Heart left ventricle (tissue), 13 donors: ENCODE measurements around the gene ALKBH6.
"Not testable (repeated sequence)": the region's sequence is repeated elsewhere in the genome, so short reads cannot be mapped to it uniquely, and the experiment has no call there.

Experiments
- CTCF ChIP-seq, 12 donors: fragments of 200-600 bp; sonication (generic) in 4 of 12; IDR thresholded peaks; one replicate each; pipeline versions ENCODE4 v1.5.0 to v1.8.0; 2018 to 2022; ENCODE audit warnings: antibody characterized with exemption in 12 of 12, mild to moderate bottlenecking in 5 of 12
- POLR2A ChIP-seq, 2 donors: fragments of 450-650 bp; IDR thresholded peaks; one replicate each; pipeline ENCODE4 v1.6.1; 2017; ENCODE audit warnings: antibody characterized with exemption in 2 of 2, mild to moderate bottlenecking in 2 of 2, moderate library complexity in 2 of 2
- donor health status: ischemic (EF 13 %, LVEDD 7.1; RV severe dilation, severe dysfunction).
- donor health status: DM: no; HTN: yes; CAD: no.
- donor health status: DM: no; HTN: no; CAD: no.
- donor health status: ischemic (EF 25% LVEDD 6.9; RV normal size, moderate dysfunction).
- donor health status: ischemic (EF 25% LVEDD 5.7; RV mildly dilated, moderate dysfunction).
- donor health status: ischemic (EF 35%, LVEDD 5.7; RV mildly dilated, moderate dysfunction).
- donor health status: nonischemic (EF 11% LVEDD 7.7; RV severe dilation, severe dysfunction).
- donor health status: DM: yes; HTN: yes; CAD: no.
- donor health status: PGD.
- donor health status: ischemic (EF 29% LVEDD 5.4; RV normal size, mild dysfunction).
- donor health status: nonischemic (EF 23%, LVEDD 6.1; RV moderate dilation, normal function).

- TF ChIP-seq CTCF, POLR2A (IDR thresholded peaks at IDR 0.05): not testable (repeated sequence)
These were observed 27.1 kb upstream of the ALKBH6 start for GRCh38 chr19:36041092-36041491.
